Measurements from ENCODE around the gene C2CD4D.

- TF ChIP-seq CTCF (IDR thresholded peaks at IDR 0.05) (no peak), AR (CRISPR knock-in tag; IDR thresholded peaks at IDR 0.05) (no peak)
These were observed 19.5 kb upstream of the C2CD4D start for GRCh38 chr1:151858886-151859665.

Data from WTC11 (cell line).